Measurements from ENCODE around the gene YJU2. TPM values are rescaled to one million over a fixed set of nuclear protein-coding genes. Genes with fewer than 3 reads are reported as not detected.

Gene YJU2
- total and polyA plus RNA-seq, 2 of the 8 experiments (the other 6 are each of a cell fraction or from before 2014, with no cell fraction given): 26.8 to 27.7 TPM

- Histone ChIP-seq H2BK20ac (ENCODE audit: low read length) (no peak overlapping the region), H3K27ac (ENCODE audit: low read depth, low read length) (no peak overlapping the region), H3K79me1 (ENCODE audit: low read depth, low read length) (no peaks in the 10 kb centered on the region), H3K4ac (replicated peaks; ENCODE audit: insufficient read length, low read depth, low read length) (no peak overlapping the region), H3K4me2 (ENCODE audit: insufficient read depth in 1 of 2, low read depth in 2 of 2, low read length in 2 of 2) (no peak overlapping the region), H3K23me2 (ENCODE audit: low read depth, low read length) (no peaks in the 10 kb centered on the region), H3K18ac (ENCODE audit: extremely low read depth, low read length) (no peak overlapping the region), H3K4me1 (replicated peaks in 1 of 4; ENCODE audit: control insufficient read depth in 3 of 4, insufficient read depth in 4 of 4, low read length in 3 of 4) (no peaks in the 10 kb centered on the region; a peak in 1 of 7 replicates), H3K14ac (ENCODE audit: insufficient read length) (no peak overlapping the region), H2BK5ac (ENCODE audit: low read depth, low read length) (no peak overlapping the region), H2BK15ac (ENCODE audit: low read length) (no peak overlapping the region), H2BK12ac (ENCODE audit: low read depth, low read length) (no peak overlapping the region), H3K9me3 (ENCODE audit: insufficient read depth in 2 of 2, low read depth in 1 of 2, low read length in 1 of 2) (no peaks in the 10 kb centered on the region), H3K79me2 (ENCODE audit: control insufficient read depth in 1 of 2, insufficient read depth in 2 of 2, low read length in 2 of 2) (no peaks in the 10 kb centered on the region), H3K27me3 (replicated peaks in 1 of 4; ENCODE audit: control insufficient read depth in 3 of 4, extremely low read depth in 1 of 4, insufficient read depth in 3 of 4, low read length in 3 of 4) (no peaks in the 10 kb centered on the region), H3K56ac (replicated peaks; ENCODE audit: insufficient read length, low read depth, low read length) (no peak overlapping the region), H3K23ac (ENCODE audit: insufficient read length) (no peak overlapping the region), H2BK120ac (replicated peaks; ENCODE audit: low read depth, low read length) (no peak overlapping the region), H2AK5ac (ENCODE audit: low read depth, low read length) (no peak overlapping the region), H4K20me1 (replicated peaks in 1 of 2; ENCODE audit: control insufficient read depth in 1 of 2, insufficient read depth in 2 of 2, low read length in 2 of 2) (no peaks in the 10 kb centered on the region), H3K36me3 (ENCODE audit: control insufficient read depth in 2 of 4, insufficient read depth in 4 of 4, low read length in 3 of 4) (no peaks in the 10 kb centered on the region), H3K9ac (replicated peaks in 1 of 4; ENCODE audit: extremely low read depth in 1 of 4, low read depth in 3 of 4, low read length in 3 of 4) (no peak overlapping the region), H3K4me3 (ENCODE audit: extremely low read depth in 1 of 4, insufficient read depth in 2 of 4, low read depth in 3 of 4, low read length in 4 of 4) (no peak overlapping the region), H2AFZ (ENCODE audit: low read length) (no peak overlapping the region), H4K8ac (ENCODE audit: extremely low read depth, insufficient read depth, low read length) (no peak overlapping the region), H4K5ac (ENCODE audit: insufficient read length, low read depth, low read length) (no peak overlapping the region), H4K91ac (replicated peaks; ENCODE audit: insufficient read length, low read length) (no peak overlapping the region)
- POLR2A ChIA-PET (ENCODE audit: partially characterized antibody): interaction anchor here (1.0 to 1.9 kb wide), 3 partner anchors 8 to 38 kb away, joined by 3 to 6 read pairs (median 3); partner anchors contain the start of gene YJU2
- 81% methylated on average over 11 of the region's 13 CpGs; no CpG with 5 or more reads in 1 of the 2 experiments for WGBS, 2 experiments (ENCODE audit: extremely low coverage in 1 of 2, insufficient coverage in 1 of 2, insufficient read length in 1 of 2, insufficient replicate concordance in 2 of 2, low coverage in 1 of 2, low lambda C conversion rate in 2 of 2, missing lambda C conversion rate in 1 of 2)
- CTCF ChIA-PET (ENCODE audit: partially characterized antibody): interaction anchor here (0.6 to 2.9 kb wide), 9 partner anchors 8 to 68 kb away, joined by 3 to 20 read pairs (median 5); no protein-coding TSS in a partner anchor
- no peak for FAIRE-seq
- peak in 1 of 2 experiments; percentile 64 for DNase-seq (ENCODE audit: low read depth in 1 of 2, low spot score in 2 of 2)
- TF ChIP-seq POLR2AphosphoS5 (IDR thresholded peaks at IDR 0.05; ENCODE audit: low read depth, low read length): no peak
- TF ChIP-seq CTCF (IDR thresholded peaks at IDR 0.05; ENCODE audit: control extremely low read depth in 1 of 3, insufficient read depth in 1 of 3, low read depth in 1 of 3, low read length in 3 of 3): peak; percentile 52 to 71 (median 54); a peak in 3 of 4 replicates
- TF ChIP-seq SP1 (IDR thresholded peaks at IDR 0.05; ENCODE audit: low read depth, low read length): 0 out of 2 replicates have a peak, but pooled peaks have one; percentile 45
- TF ChIP-seq RAD21 (IDR thresholded peaks at IDR 0.05 in 1 of 2, conservative IDR thresholded peaks at IDR 0.05 in 1 of 2; ENCODE audit: low read depth in 2 of 2, low read length in 2 of 2): peak; percentile 33 to 44
- no peak for TF ChIP-seq KDM1A (IDR thresholded peaks at IDR 0.05; ENCODE audit: borderline replicate concordance, low read length)
- TF ChIP-seq USF2 (IDR thresholded peaks at IDR 0.05; ENCODE audit: low read length): no peak
These were observed 38.3 kb upstream of the YJU2 start for GRCh38 chr19:4208385-4209094.
